Activated CD4-positive, alpha-beta T cell treated with anti-CD3 and anti-CD28 coated beads, Interleukin-2, amount 50 U/mL, for 24 hours (primary cell): Measurements from ENCODE around the gene DPPA2.

ENCODE experiments used
- DNase-seq, 2 donors: peaks; one replicate each; pipeline ENCODE4 v3.0.0-alpha.2; 2020; ENCODE audit warnings: low read depth in 1 of 2, low spot score in 1 of 2

DPPA2 gene

GRCh38 chr3:109325657-109326056, 9.3 kb upstream of the DPPA2 start:
- DNase-seq, result no peak

GRCh38 chr3:109325109-109325508, 8.8 kb upstream of the DPPA2 start:
- no peak for DNase-seq

GRCh38 chr3:109313061-109313460, 3.3 kb downstream of the DPPA2 start:
- DNase-seq, result no peak

- no peak for DNase-seq
Measured at GRCh38 chr3:109297496-109297895, 18.8 kb downstream of the DPPA2 start.

GRCh38 chr3:109284071-109284470, 32.2 kb downstream of the DPPA2 start:
- DNase-seq, result no peak

- DNase-seq, result no peak
Measured at GRCh38 chr3:109278546-109278945, 37.8 kb downstream of the DPPA2 start.

- no peak for DNase-seq
Measured at GRCh38 chr3:109278141-109278540, 38.2 kb downstream of the DPPA2 start.

- DNase-seq, result no peak
Measured at GRCh38 chr3:109275702-109276293, 40.5 kb downstream of the DPPA2 start.

- no peak for DNase-seq
Measured at GRCh38 chr3:109270779-109271178, 45.5 kb downstream of the DPPA2 start.

GRCh38 chr3:109269577-109270275, 46.6 kb downstream of the DPPA2 start:
- DNase-seq, result no peak

GRCh38 chr3:109268181-109268580, 48.1 kb downstream of the DPPA2 start:
- no peak for DNase-seq

GRCh38 chr3:109265295-109265694, 51.0 kb downstream of the DPPA2 start:
- no peak for DNase-seq

GRCh38 chr3:109257269-109257668, 59.0 kb downstream of the DPPA2 start:
- DNase-seq, result no peak

- no peak for DNase-seq
Measured at GRCh38 chr3:109254770-109255169, 61.5 kb downstream of the DPPA2 start.

GRCh38 chr3:109252641-109253040, 63.7 kb downstream of the DPPA2 start:
- no peak for DNase-seq
